DND-41 (cell line): Measurements from ENCODE around the gene LCE1A.

Experiments
- ATAC-seq: fragments of 200-7000 bp; cut with Tn5 transposase; 3 replicates; pipeline ENCODE4 v1.9.1; 2021; ENCODE audit warnings: low read depth; ENCODE audit not compliant: insufficient read depth
- DNase-seq: peaks from one replicate; pipeline ENCODE4 v3.0.0-alpha.2; 2020
- H2AFZ ChIP-seq: 2 replicates; pipeline ENCODE4 v1.6.0; 2012; ENCODE audit warnings: low read depth, low read length
- H3K27ac ChIP-seq: 2 replicates; pipeline ENCODE4 v1.5.1; 2012; ENCODE audit warnings: low read length, inconsistent platforms
- H3K27me3 ChIP-seq: fragments of 200-600 bp; sonication (generic); 2 replicates; pipeline ENCODE4 v1.6.0; 2012; ENCODE audit warnings: low read length, mild to moderate bottlenecking, inconsistent platforms; ENCODE audit not compliant: insufficient read depth, poor library complexity
- H3K36me3 ChIP-seq: 2 replicates; pipeline ENCODE4 v1.5.1; 2012; ENCODE audit warnings: low read length, inconsistent platforms; ENCODE audit not compliant: insufficient read depth
- H3K4me1 ChIP-seq: 2 replicates; pipeline ENCODE4 v1.5.1; 2012; ENCODE audit warnings: mild to moderate bottlenecking, low read length; ENCODE audit not compliant: insufficient read depth
- H3K4me2 ChIP-seq: 2 replicates; pipeline ENCODE4 v1.6.0; 2012; ENCODE audit warnings: mild to moderate bottlenecking, moderate library complexity, low read length, inconsistent platforms; ENCODE audit not compliant: insufficient read depth
- H3K4me3 ChIP-seq, 2 experiments: fragments of 200-600 bp in 1 of 2; shearing (Covaris generic) in 1 of 2; 2 replicates each; pipeline ENCODE4 v1.5.1; 2012 to 2016; ENCODE audit warnings: inconsistent platforms in 2 of 2, low read length in 2 of 2, mild to moderate bottlenecking in 2 of 2, low read depth in 1 of 2, moderate library complexity in 1 of 2
- H3K79me2 ChIP-seq: 2 replicates; pipeline ENCODE4 v1.6.0; 2012; ENCODE audit warnings: low read length, inconsistent platforms; ENCODE audit not compliant: insufficient read depth
- H3K9ac ChIP-seq: 2 replicates; pipeline ENCODE4 v1.6.0; 2012; ENCODE audit warnings: low read depth, mild to moderate bottlenecking, inconsistent platforms, low read length, moderate library complexity
- H3K9me3 ChIP-seq: 2 replicates; pipeline ENCODE4 v1.5.1; 2012; ENCODE audit warnings: low read length, moderate library complexity, mild to moderate bottlenecking, inconsistent platforms; ENCODE audit not compliant: insufficient read depth, severe bottlenecking
- H4K20me1 ChIP-seq: 2 replicates; pipeline ENCODE4 v1.6.0; 2012; ENCODE audit warnings: low read length; ENCODE audit not compliant: insufficient read depth
- CTCF ChIP-seq: IDR thresholded peaks from 2 replicates; pipeline ENCODE4 v1.5.1; 2012; ENCODE audit warnings: borderline replicate concordance, low read length, moderate library complexity, mild to moderate bottlenecking; ENCODE audit not compliant: poor library complexity, severe bottlenecking; ENCODE audit errors: extremely low read depth
- EZH2 ChIP-seq: IDR thresholded peaks from 3 replicates; pipeline ENCODE4 v1.6.1; 2012; ENCODE audit warnings: borderline replicate concordance, low read depth, mild to moderate bottlenecking, moderate library complexity, low read length, inconsistent platforms; ENCODE audit not compliant: severe bottlenecking

Gene LCE1A

GRCh38 chr1:152811050-152811449, 16.2 kb upstream of the LCE1A start:
- Histone ChIP-seq H3K4me3 (no peak overlapping the region), H4K20me1 (peaks cover 3% of the 10 kb centered on the region; the same call in 1 of the 2 replicates), H3K9ac (no peak overlapping the region), H3K27me3 (no peaks in the 10 kb centered on the region), H3K36me3 (no peaks in the 10 kb centered on the region), H3K79me2 (no peaks in the 10 kb centered on the region), H3K4me1 (no peaks in the 10 kb centered on the region), H3K27ac (no peak overlapping the region), H3K4me2 (no peak overlapping the region), H3K9me3 (no peaks in the 10 kb centered on the region), H2AFZ (no peak overlapping the region)
- no peak for ATAC-seq
- DNase-seq = no peak
- TF ChIP-seq EZH2 (no peak), CTCF (no peak)

- DNase-seq = no peak
- Histone ChIP-seq H3K79me2 (no peaks in the 10 kb centered on the region), H3K27me3 (no peaks in the 10 kb centered on the region), H3K4me3 (no peak within 1 kb of the TSS), H4K20me1 (no peaks in the 10 kb centered on the region), H3K4me2 (no peak within 1 kb of the TSS), H3K4me1 (no peaks in the 10 kb centered on the region), H3K36me3 (no peaks in the 10 kb centered on the region), H3K9ac (no peak within 1 kb of the TSS), H2AFZ (no peak within 1 kb of the TSS), H3K27ac (no peak within 1 kb of the TSS), H3K9me3 (no peaks in the 10 kb centered on the region)
- no peak for TF ChIP-seq CTCF
- no peak for TF ChIP-seq EZH2
- no peak for ATAC-seq
Measured at GRCh38 chr1:152811671-152812070, 15.6 kb upstream of the LCE1A start, which contains the start of gene LCE1B. LCE1B (plus strand) TSS chr1:152811971; CDS start chr1:152812447, 476 bp downstream.

- Histone ChIP-seq H2AFZ (no peak overlapping the region), H3K27me3 (no peaks in the 10 kb centered on the region), H3K27ac (no peak overlapping the region), H3K4me3 (no peak overlapping the region), H3K9me3 (no peaks in the 10 kb centered on the region), H3K36me3 (no peaks in the 10 kb centered on the region), H3K4me2 (no peak overlapping the region), H3K9ac (no peak overlapping the region), H3K4me1 (no peaks in the 10 kb centered on the region), H4K20me1 (no peaks in the 10 kb centered on the region), H3K79me2 (no peaks in the 10 kb centered on the region)
- DNase-seq = no peak
- no peak for ATAC-seq
- TF ChIP-seq EZH2 (no peak), CTCF (no peak)
Measured at GRCh38 chr1:152817309-152817708, 10.0 kb upstream of the LCE1A start.

- no peak for DNase-seq
- ATAC-seq = no peak
- Histone ChIP-seq H3K9ac (no peak overlapping the region), H4K20me1 (no peaks in the 10 kb centered on the region), H3K27me3 (peaks cover 15% of the 10 kb centered on the region), H3K4me1 (no peaks in the 10 kb centered on the region), H3K27ac (no peak overlapping the region), H3K9me3 (no peaks in the 10 kb centered on the region), H3K79me2 (no peaks in the 10 kb centered on the region), H2AFZ (no peak overlapping the region), H3K4me3 (no peak overlapping the region), H3K36me3 (no peaks in the 10 kb centered on the region), H3K4me2 (no peak overlapping the region)
- no peak for TF ChIP-seq EZH2
Measured at GRCh38 chr1:152823294-152823693, 4.0 kb upstream of the LCE1A start.
